NK-92 (cell line): Measurements from ENCODE around the gene LDB3.

Experiments
- DNase-seq: peaks from one replicate; lab custom pipeline; 2025; ENCODE audit not compliant: unreplicated experiment; lab: John Stamatoyannopoulos, UW

The LDB3 gene

DNA sequence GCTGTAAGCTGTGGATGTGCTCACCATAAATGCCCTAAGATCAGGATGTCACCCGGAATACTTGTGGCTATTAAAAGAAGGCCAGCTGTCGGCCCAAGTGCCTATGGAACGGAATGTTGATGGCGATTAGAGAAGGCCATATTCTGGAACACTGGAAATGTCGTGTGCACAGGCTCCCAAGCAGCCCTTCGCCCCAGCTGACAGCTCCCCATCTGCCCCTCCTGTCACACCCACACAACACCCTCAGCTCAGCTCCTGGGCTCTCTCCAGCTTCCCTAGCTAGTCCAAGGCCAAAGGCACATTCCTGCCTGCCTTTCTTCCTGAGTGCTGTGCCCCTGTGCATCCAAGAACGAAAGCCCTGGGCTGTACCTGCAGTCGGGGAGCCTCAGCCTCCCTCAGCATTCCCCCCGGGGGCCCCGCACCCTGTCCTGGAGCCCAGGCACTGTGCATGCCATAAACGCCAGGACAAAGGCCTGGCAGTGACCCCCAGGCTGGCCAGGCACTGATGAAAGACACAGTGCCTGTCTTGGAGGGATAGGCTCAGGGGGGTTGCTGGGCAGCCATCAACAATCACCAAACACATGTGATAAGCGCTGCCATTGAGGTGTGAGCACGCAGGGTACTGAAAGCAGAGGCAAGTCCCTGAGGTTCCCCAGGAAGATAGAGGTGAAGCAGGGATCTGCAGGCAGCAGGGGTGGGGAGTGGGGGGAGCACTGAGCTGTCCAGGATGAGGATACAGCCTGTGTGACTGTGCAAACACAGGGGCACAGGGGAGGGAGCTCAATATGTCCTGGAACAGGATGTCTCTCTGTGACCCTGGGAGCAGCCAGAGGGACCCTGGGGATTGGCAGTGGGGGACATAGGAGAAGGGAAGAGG lies 3.7 kb upstream of the LDB3 start:
- no peak for DNase-seq

GRCh38 chr10:86665218-86665607 lies 3.1 kb upstream of the LDB3 start:
- no peak for DNase-seq

DNA sequence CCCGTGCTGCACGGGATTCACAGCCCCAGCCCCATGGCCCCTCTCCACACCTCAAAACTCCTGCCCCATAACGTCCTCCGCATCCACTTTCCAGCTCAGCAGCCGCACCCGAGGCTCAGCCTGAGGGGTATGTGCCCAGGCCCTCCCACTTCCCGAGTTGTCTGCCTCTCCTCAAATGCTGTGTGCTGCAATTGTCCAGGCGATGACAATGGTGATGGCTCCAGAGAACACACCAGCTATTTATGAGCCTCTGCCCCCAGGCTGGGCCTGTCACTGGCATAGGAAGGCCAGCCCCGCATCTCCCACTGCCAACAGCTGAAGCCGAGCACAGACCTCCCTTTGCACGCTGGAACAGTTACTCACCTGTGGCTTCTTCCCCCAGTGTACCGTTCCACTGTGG lies 2.4 kb upstream of the LDB3 start:
- no peak for DNase-seq

GRCh38 chr10:86666538-86666937 lies 1.8 kb upstream of the LDB3 start:
- DNase-seq, result no peak

DNA sequence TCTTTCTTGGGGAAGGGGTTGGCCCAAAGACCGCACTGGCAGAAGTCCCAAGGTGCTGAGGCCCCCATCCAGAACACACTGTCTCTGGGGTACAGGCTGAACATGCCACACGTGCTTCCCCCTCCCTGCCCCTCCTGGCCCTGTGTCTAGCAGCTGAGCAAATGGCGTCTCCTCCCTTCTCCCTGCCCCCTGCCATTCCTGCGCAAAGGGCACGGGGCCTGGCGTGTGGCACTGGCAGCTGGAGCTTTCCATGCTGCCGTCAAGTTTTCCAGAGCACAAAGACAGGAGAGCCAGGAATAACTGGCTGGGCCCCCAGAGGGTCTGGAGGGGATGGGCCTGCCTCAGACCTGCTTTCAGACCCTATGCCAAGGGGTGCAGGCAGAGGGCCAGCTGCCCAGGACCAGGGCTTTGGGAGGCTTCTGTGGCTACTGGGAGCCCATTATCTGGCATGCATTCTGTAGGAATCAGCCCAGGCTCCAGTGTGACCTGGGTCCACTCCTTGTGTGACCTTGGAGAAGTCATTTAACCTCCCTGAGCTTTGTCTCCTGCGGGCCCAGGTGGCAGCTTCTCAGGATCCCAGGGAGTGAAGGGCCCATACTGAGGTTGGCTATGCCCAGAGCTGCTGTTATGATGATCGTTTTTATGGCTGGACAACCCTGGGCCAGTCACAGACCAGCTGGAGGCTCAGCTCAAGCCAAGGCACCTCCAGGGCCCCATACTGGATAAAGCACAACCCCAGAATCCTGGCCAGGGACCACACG lies 710 bp upstream of the LDB3 start:
- no peak for DNase-seq

DNA sequence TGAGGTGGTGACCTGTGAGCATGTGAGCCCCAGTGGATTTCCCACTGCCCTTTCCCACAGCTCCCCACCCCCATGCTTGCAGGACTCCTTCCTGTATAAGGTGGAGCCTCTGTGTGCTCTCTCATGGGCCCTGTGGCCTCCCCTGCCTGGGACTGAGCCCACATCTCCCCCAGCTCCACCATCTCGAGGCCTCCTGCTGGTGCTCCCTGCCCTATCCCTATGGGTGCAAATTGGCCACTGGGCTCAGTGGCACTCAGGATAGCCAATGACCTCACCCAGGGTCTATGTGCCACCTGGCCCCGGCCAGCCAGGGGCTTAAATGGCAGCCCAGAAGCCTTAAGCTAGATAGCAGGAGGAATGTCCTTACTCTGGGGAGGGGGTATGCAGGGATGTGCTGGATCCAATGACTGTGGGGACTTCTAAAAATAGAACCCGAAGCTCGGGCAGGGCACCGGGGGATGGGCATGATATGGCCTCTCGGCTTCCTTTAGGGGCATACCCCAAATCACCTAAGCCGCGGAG lies 2.0 kb downstream of the LDB3 start:
- DNase-seq, result no peak

DNA sequence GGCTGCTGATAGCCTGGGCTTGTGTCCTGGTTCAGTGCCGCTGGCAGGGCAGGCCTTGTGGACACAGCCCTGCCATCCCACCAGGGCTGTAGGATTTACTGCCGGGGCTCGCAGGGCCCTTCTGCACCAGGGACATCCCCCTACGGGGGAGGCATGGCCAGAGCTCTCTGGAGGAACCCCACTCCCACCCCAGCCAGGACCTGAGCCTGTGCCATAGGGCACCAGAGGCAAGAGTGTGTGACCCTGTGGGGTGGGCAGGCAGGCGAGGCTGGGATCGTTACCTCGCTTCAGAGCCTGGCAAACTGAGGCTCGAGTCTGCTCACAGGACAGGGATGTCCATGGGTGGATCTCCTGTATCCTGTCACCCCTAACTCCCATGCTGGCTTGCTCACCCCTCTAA lies 2.6 kb downstream of the LDB3 start:
- DNase-seq, result no peak

GRCh38 chr10:86671419-86671818 lies 3.1 kb downstream of the LDB3 start:
- DNase-seq, result no peak

- no peak for DNase-seq
Measured at GRCh38 chr10:86671985-86672710, 3.8 kb downstream of the LDB3 start.

DNA sequence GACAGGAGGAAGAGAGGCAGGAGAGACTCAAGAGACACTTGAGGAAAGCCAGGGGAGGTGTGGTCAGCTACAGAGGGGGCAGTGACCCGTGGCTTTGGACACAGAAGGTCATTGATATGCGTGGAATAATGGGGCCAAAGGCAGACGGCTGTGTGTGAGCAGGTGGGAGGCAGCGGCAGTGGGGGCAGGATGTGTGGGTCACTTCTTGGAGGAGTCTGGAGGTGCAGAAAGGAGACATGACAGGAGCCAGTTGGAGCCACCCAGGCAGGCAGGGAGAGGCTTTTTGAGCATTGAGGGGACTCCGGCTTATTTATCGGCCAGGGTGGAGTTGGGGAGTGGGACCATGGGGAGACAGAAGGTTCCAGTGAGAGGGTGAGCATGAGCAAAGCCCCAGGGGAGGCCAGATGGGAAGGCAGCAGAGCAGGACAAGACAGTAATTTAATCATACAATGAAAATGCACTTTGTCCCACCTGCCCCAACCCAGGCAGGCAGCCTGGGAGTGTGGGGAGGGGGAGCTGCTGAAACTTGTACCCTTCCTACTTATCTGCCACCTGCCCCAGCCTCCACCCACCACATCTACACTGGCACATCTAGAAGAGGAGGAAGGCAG lies 5.0 kb downstream of the LDB3 start:
- DNase-seq, result no peak

- DNase-seq, result no peak
Measured at GRCh38 chr10:86673827-86674581, 5.7 kb downstream of the LDB3 start.

DNA sequence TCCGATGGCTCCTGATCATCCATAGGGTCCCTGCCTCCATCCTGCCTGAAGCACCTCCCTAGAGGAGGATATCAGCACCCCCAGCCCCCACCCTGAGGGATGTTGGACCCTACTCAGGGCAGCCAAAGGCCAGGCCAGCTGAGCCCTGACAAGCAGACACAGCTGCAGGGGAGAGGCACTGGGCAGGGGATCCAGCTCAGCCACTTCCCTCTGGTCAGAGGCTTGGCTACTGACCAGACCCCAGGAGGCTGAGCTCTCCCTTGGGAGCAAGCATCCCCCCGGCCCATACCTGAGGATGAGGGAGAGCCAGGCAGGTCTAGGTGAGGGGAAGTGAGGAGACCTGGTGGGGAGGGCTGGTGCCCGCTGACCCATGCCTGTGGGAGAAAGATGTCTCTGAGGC lies 6.6 kb downstream of the LDB3 start:
- no peak for DNase-seq

- DNase-seq, result no peak
Measured at GRCh38 chr10:86677374-86677773, 9.1 kb downstream of the LDB3 start.

DNA sequence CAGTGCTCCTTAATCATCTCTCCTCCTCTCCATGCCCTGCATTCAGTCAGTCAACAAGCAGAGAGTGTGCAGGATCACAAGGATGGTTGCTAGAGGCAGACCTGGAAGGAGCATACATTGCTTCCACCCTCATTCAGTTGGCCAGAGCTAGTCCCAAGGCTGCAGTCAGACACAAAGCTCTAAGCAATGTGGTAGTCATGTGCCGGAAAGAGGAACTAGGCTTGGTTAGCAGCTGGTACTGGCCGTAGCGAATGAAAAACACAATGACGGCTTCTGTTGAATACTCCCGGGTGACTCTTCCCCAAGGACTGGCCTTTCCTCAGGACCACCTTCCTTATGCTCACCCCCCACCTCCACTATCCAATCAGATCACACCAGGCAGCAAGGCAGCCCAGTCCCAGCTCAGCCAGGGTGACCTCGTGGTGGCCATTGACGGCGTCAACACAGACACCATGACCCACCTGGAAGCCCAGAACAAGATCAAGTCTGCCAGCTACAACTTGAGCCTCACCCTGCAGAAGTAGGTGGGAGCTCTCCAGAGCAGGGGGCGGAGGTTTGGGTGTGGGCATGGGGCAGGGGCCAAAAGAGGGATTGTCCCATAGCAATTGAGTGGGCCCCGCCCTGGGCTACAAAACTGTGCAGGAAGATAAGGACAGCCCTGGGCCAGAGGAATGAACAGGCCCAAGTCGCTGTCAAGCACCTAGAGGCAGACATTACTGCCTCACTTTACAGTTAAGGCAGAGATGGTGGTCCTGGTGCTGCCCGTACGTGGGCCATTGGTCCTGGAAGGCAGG lies 10.9 kb downstream of the LDB3 start:
- DNase-seq, result no peak

DNA sequence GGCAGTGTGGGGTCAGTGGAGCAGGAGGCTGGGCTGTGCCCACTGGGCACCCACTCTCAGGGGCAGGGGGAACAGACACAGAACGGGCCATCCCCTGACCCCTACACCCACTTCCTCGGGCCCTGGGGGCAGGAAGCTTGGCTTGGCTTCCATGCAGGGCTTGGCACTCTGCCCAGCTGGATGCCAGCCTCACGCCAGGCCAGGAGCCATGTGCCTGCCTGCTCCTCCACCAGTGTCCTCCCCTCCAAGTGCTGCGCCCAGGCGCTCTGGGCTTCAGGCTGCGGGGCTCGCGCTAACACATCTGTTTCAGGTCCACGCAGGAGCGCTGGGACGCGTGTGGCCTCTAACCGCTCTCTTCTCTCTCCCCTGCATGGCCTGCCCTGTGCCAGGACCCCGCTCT lies 12.7 kb downstream of the LDB3 start:
- DNase-seq, result no peak

- DNase-seq, result no peak
Measured at GRCh38 chr10:86681722-86682386, 13.5 kb downstream of the LDB3 start.

DNA sequence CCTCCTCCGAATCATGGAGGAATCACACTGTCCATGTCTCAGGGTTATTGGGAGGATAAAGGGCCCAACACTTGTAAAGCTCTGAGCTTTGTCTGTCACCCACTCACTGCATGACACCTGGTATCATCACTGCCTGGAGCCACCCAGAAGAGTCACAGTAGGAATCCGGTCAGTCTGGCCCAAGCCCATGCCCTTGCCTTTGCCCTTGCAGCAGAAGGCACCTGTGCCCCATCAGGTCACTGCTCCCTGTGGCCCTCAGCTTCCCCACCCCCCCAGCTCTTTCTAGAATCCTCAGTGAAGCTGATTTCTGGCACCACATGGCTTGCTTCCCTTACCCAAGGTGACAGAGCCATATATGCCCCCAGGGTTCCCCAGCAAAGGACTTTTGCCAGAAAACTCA lies 14.4 kb downstream of the LDB3 start:
- DNase-seq, result no peak

DNA sequence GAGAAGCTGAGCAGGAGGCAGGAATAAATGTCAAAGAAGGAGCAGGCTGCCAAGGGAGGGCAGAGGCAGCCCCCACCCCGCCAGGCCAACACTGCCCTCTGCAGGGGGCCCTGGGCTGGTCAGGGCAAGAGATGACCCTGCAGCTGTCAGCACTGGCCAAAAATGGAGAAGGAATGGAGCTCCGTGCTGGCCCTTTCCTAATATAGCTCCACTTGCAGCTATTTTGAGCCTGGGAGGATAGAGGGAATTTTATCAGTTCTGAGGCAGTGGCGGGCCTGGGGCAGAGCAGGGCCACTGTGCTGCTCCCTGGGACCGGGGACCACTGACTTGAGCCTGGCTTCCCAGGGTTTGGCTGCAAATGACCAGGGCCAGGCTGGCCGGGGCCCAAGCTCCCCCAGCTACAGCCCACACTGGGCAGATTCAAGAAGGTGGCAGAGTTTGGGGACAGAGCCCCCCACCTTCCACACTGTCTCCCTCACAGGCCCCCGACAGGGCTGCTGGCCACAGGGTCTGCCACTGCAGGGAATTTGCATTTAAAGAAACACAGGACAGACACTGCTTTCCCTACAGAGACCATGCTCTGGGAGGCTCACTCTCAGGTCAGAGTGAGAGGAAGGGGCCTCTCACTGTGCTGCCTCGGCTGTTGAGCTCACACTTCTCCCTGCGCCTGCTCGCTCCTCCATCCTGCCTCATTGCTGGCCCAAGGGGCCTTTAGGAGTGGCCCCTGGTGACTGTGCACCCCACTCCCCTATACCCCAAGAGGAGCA lies 16.2 kb downstream of the LDB3 start:
- no peak for DNase-seq
